ENCODE measurements around the gene LHCGR.
"Not testable (repeated sequence)": the region's sequence is repeated elsewhere in the genome, so short reads cannot be mapped to it uniquely, and the experiment has no call there.

Gene LHCGR

GRCh38 chr2:48709096-48710034, 46.2 kb downstream of the LHCGR start:
- DNase-seq (ENCODE audit: low read depth): no peak

- DNase-seq (ENCODE audit: low read depth): no peak
Observed at GRCh38 chr2:48707466-48707865, 48.1 kb downstream of the LHCGR start.

- not testable (repeated sequence) for DNase-seq (ENCODE audit: low read depth)
Observed at GRCh38 chr2:48703621-48704020, 51.9 kb downstream of the LHCGR start.

- DNase-seq (ENCODE audit: low read depth): no peak
Observed at GRCh38 chr2:48699348-48699930, 56.1 kb downstream of the LHCGR start.

GRCh38 chr2:48696881-48697280, 58.6 kb downstream of the LHCGR start:
- no peak for DNase-seq (ENCODE audit: low read depth)

- no peak for DNase-seq (ENCODE audit: low read depth)
Observed at GRCh38 chr2:48695991-48696390, 59.5 kb downstream of the LHCGR start.

- DNase-seq (ENCODE audit: low read depth): no peak
Observed at GRCh38 chr2:48694149-48694548, 61.4 kb downstream of the LHCGR start.

- DNase-seq (ENCODE audit: low read depth): no peak
Observed at GRCh38 chr2:48693645-48694044, 61.9 kb downstream of the LHCGR start.

GRCh38 chr2:48693066-48693465, 62.5 kb downstream of the LHCGR start:
- no peak for DNase-seq (ENCODE audit: low read depth)

- DNase-seq (ENCODE audit: low read depth): no peak
Observed at GRCh38 chr2:48691935-48692691, 63.4 kb downstream of the LHCGR start.

GRCh38 chr2:48685126-48685525, 70.4 kb downstream of the LHCGR start:
- DNase-seq (ENCODE audit: low read depth): no peak

- no peak for DNase-seq (ENCODE audit: low read depth)
Observed at GRCh38 chr2:48677450-48677849, 78.1 kb downstream of the LHCGR start.

GRCh38 chr2:48674933-48675332, 80.6 kb downstream of the LHCGR start:
- DNase-seq (ENCODE audit: low read depth): no peak

GRCh38 chr2:48673581-48673980, 81.9 kb downstream of the LHCGR start:
- no peak for DNase-seq (ENCODE audit: low read depth)

GRCh38 chr2:48668992-48669391, 86.5 kb downstream of the LHCGR start:
- no peak for DNase-seq (ENCODE audit: low read depth)

- DNase-seq (ENCODE audit: low read depth): no peak
Observed at GRCh38 chr2:48651158-48651790, 104.2 kb downstream of the LHCGR start.

GRCh38 chr2:48638261-48638660, 117.3 kb downstream of the LHCGR start:
- no peak for DNase-seq (ENCODE audit: low read depth)
